ENCODE measurements around the gene IMPG1.
"Not testable (repeated sequence)": the region's sequence is repeated elsewhere in the genome, so short reads cannot be mapped to it uniquely, and the experiment has no call there.

Gene IMPG1

GRCh38 chr6:75947935-75948334 lies 124.5 kb downstream of the IMPG1 start:
- DNase-seq: no peak

- DNase-seq: no peak
Observed at GRCh38 chr6:75946146-75946831, 126.2 kb downstream of the IMPG1 start.

- no peak for DNase-seq
Observed at GRCh38 chr6:75943381-75943780, 129.1 kb downstream of the IMPG1 start.

- no peak for DNase-seq
Observed at GRCh38 chr6:75941509-75941908, 131.0 kb downstream of the IMPG1 start.

GRCh38 chr6:75940564-75940963 lies 131.9 kb downstream of the IMPG1 start:
- no peak for DNase-seq

GRCh38 chr6:75937846-75938245 lies 134.6 kb downstream of the IMPG1 start:
- no peak for DNase-seq

- no peak for DNase-seq
Observed at GRCh38 chr6:75936682-75937081, 135.8 kb downstream of the IMPG1 start.

- DNase-seq: no peak
Observed at GRCh38 chr6:75935473-75935793, 137.0 kb downstream of the IMPG1 start.

GRCh38 chr6:75934643-75935472 lies 137.6 kb downstream of the IMPG1 start:
- peak; percentile 1 to 10 for DNase-seq

GRCh38 chr6:75933387-75933975 lies 139.0 kb downstream of the IMPG1 start:
- DNase-seq: no peak

- DNase-seq: no peak
Observed at GRCh38 chr6:75932067-75932466, 140.4 kb downstream of the IMPG1 start.

- no peak for DNase-seq
Observed at GRCh38 chr6:75931011-75931680, 141.3 kb downstream of the IMPG1 start.

GRCh38 chr6:75926293-75927168 lies 145.9 kb downstream of the IMPG1 start:
- DNase-seq: no peak

- no peak for DNase-seq
Observed at GRCh38 chr6:75922226-75922625, 150.2 kb downstream of the IMPG1 start.

GRCh38 chr6:75913040-75913439 lies 159.4 kb downstream of the IMPG1 start:
- DNase-seq: no peak

GRCh38 chr6:75907444-75907843 lies 165.0 kb downstream of the IMPG1 start:
- DNase-seq: no peak

GRCh38 chr6:75906871-75907270 lies 165.6 kb downstream of the IMPG1 start:
- no peak for DNase-seq

- DNase-seq: not testable (repeated sequence)
Observed at GRCh38 chr6:75905129-75905528, 167.3 kb downstream of the IMPG1 start.

- not testable (repeated sequence) for DNase-seq
Observed at GRCh38 chr6:75900216-75900615, 172.2 kb downstream of the IMPG1 start.

GRCh38 chr6:75896526-75896925 lies 175.9 kb downstream of the IMPG1 start:
- no peak for DNase-seq

- DNase-seq: no peak
Observed at GRCh38 chr6:75893776-75894152, 178.7 kb downstream of the IMPG1 start.

- no peak for DNase-seq
Observed at GRCh38 chr6:75893058-75893775, 179.2 kb downstream of the IMPG1 start.
